ENCODE measurements around the gene KIF21B. TPM values are rescaled to one million over a fixed set of nuclear protein-coding genes. Genes with fewer than 3 reads are reported as not detected.

Gene KIF21B
- total and polyA plus RNA-seq, 2 of the 8 experiments (the other 6 are each of a cell fraction or from before 2014, with no cell fraction given): 10.8 to 26.5 TPM

GRCh38 chr1:200922406-200922805 lies 101.1 kb downstream of the KIF21B start (continued):
- TF ChIP-seq TAF1 (IDR thresholded peaks at IDR 0.05; ENCODE audit: low read depth, low read length) (no peak), EP300 (IDR thresholded peaks at IDR 0.05; ENCODE audit: borderline replicate concordance in 1 of 2, low read depth in 2 of 2, low read length in 2 of 2) (no peak)
